Superior temporal gyrus (tissue), 1 donor: ENCODE results near the gene KCNA10.
A peak's percentile ranks its signal among the peaks of the same experiment; 100 is the strongest.

Source experiments
- DNase-seq: peaks from one replicate; pipeline ENCODE4 v3.0.0-alpha.2; 2016; ENCODE audit errors: extremely low spot score

The KCNA10 gene

GRCh38 chr1:110501488-110502132 is 17.4 kb downstream of the KCNA10 start:
- no peak for DNase-seq

- DNase-seq, result no peak
These were observed 20.7 kb downstream of the KCNA10 start for GRCh38 chr1:110498270-110498669.

- peak; percentile 94 for DNase-seq
These were observed 22.9 kb downstream of the KCNA10 start for GRCh38 chr1:110495926-110496600.

DNA sequence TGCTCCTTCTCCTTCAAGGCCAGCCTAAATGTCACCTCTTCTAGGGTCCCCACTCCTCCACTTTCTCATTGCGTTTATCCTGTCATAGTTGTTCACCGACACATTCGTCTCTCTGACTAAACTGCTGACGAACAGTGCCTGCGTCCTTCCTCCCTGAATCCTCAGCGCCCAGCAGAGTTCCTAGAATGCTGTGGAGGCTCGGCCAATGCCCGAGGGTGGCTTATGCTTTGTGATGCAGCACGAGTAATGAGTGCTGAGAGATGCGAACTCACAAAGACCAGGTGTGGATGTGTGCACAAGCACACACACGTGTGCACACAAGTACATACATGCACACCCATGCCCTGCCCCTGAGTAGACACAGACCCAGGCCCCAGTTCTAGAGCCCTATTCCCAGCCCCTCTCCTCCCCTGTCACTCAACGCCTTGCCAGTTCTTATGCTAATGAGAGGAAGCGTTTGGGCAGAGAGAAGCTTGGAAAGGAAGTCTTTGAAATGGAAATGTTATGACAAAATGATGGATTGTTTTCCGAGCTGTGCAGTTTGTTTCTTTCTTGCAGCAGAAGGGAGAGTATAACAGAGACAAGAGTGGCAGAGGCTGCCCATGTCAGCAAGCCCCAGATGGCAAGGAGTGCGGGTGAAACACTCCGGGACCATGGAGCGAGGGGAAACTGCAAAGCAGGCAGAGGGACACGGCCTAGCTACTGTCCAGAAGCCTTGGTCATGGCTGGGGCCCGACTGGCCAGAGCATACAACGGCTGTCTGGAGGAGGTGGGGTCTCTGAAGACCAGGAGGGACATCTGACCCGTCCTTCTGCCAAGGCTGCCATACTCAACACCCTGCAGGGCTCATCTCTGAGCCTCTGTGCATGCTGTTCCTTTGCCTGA is 24.2 kb downstream of the KCNA10 start:
- no peak for DNase-seq

DNA sequence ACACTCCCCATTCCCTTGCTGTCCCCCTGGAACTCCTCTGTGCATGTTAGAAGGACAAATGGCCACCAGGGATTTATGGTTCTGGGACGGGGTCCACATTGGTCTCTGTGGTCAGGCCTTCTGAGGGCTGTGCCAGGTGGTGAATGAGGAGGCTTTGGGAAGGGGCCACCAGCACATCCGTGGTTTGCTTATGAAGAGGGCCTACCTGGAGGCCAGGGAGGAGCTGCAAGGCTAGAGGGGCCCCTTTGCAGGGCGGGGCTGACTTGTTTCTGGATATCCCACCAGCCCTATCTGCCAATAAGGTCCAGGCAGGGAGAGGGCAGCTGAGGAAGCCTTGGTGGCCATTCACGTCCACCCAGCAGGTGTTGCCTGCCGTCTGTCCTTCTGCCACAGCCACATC is 24.9 kb downstream of the KCNA10 start:
- no peak for DNase-seq

GRCh38 chr1:110493059-110493699 is 25.8 kb downstream of the KCNA10 start:
- DNase-seq, result no peak

DNA sequence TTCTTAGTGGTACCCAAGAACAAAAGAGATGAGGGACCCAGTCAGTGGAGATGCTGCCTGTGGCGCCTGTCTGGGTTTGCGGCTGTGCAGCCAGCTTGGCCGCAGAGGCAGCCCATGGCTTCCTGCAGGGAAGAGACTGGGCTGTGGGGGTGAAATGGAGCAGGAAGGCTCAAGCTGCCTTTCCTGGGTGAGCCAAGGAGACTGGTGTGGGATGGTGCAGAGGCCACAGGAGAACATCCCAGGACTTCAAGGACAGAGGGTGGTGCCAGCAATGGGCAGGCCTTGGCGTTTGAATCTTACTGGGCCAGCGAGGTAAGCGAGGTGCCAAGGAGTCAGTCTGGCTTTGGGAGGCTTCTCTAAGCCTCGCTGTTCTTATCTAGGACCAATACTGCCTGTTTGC is 26.4 kb downstream of the KCNA10 start:
- no peak for DNase-seq

DNA sequence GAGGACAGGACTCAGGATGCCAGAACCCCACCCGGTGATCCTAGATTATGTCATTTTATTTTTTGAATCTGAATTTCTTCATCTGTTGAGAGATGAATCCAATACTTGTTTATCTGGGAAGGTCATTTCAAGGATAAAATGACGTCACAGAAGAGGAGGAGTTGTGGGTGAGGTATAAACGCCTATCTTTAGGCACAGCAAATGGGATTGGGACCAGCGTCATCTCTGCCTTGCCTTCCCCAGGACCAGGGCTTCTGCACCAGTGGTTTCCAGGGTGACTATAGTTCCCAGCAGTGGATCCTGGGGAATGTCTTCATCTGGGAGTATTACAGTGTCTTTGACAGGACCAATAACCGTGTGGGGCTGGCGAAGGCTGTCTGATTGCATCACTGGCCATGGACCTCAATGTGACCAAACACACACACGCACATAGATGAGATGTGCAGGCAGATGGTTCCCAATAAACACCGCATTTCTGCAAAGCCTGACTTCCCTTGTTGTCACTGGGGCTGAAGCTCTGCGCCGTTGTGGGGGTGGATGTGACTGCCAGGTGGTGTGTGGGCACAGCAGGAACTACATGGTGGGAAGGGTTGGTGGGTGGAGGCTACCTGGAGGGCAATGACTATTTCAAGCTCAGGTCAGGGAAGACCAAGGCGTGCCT is 28.1 kb downstream of the KCNA10 start:
- DNase-seq, result peak; percentile 44

GRCh38 chr1:110489973-110490542 is 28.9 kb downstream of the KCNA10 start:
- DNase-seq, result no peak

- DNase-seq, result no peak
These were observed 29.6 kb downstream of the KCNA10 start for GRCh38 chr1:110489406-110489805.

- no peak for DNase-seq
These were observed 30.1 kb downstream of the KCNA10 start for GRCh38 chr1:110488867-110489266.

- DNase-seq, result no peak
These were observed 30.8 kb downstream of the KCNA10 start for GRCh38 chr1:110488161-110488560.

GRCh38 chr1:110487726-110488125 is 31.2 kb downstream of the KCNA10 start:
- DNase-seq, result no peak

DNA sequence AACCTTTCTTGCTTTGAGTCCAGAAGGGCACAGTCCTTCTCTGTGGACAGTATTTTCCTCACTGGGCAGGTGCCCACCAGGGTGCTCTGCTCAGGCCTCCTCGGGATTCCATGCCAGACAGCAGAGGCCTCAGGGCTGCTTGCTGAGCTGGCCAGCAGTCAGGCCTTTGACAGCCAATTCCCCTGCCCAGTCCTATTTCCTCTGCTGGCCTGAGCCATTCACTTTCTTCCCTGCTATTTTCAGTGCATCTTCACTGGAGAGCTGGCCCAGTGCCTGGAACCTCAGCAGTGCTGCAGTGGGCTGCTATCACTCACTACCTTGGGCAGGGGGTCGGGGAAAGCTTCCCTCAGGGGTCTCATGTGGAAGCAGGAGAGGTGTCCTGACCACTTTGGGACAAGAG is 33.2 kb downstream of the KCNA10 start:
- no peak for DNase-seq

DNA sequence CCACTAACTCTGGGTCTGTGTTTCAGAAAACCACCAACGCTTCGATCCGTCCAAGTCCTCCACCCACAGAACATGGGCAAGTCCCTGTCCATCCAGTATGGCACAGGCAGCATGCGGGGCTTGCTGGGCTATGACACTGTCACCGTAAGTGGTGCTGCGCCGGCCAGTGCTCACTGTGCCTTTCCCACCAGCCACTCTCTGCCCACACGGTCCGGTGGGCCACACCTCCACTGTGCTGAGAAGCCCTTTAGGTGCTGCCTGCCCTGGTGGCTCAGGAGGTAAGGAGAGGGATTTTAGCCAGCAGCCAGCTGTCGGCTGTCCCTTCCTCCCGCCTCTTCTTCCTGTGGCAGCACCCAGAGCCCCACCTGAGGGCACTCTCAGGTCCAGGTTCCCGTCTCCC is 34.2 kb downstream of the KCNA10 start:
- no peak for DNase-seq

DNA sequence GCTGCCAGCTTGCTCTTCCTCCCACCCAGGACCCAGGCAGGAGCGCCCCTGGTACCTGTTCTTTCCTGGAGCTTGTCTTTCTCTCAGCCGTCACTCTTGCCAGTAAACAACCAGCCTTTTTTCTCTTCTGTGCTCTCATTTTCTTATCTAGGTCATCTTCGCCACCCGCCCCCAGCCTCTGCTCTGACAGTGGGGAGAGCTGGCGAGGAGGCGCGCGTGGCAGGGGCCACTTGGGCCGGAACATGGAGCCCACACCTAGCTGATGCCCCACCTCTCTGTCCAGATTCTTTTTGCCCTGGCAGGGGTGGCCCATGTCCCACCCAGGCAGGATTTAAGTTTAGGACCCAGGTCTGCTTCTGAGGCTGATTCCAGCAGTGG is 35.7 kb downstream of the KCNA10 start:
- no peak for DNase-seq

GRCh38 chr1:110482662-110483307 is 36.2 kb downstream of the KCNA10 start:
- no peak for DNase-seq

GRCh38 chr1:110481968-110482623 is 36.9 kb downstream of the KCNA10 start:
- DNase-seq, result no peak

DNA sequence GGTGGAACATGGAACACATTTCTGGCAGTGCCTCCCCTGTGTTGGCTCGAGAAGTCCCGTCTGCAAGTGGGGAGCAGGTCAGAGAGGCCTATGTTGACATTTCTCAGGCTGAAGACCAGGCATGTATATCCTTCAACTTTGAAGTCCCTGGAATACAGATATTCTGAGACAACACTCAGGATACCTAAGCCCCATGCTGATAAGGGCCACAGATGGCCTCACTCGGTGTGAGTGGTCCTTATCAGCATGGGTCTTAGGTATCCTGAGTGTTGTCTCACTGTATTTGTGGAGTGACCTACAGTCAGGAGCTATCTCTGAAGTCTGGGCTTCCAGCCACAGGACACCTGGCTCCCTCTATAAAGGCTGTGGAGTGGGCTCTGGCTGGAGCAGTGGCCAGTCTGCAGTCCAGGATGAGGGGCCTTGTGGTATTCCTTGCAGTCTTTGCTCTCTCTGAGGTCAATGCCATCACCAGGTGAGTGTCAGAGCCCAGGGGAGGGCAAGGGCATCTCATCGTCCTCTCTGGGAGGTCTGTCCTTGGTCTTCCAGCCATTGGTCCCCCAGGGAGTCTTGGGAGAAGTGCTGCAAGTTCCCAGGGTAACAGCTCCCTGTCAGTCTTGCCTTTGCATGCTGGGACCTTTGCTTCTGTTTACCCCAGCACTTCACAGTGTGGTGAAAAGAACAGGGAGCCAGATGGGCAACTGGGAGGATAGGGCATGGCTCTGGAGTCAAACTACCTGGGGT is 38.4 kb downstream of the KCNA10 start:
- no peak for DNase-seq

DNA sequence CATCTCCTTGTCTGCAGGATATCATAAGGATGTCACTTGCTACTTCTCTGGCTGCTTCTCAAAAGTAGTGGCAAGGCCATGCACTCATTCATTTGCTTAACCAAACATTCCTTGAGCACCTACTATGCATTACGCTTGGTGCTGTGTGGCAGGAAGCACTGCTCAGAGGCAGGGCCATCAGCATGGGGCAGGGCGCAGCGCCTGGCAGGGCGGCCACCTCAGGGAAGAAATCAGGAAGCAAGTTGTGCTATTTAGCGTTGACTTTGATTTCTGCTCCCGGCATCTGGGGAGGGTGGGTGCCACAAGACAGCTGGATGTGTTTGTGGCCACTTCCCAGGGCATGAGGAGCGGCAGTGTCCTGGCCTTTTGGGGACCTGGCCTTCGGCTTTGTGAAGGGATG is 40.1 kb downstream of the KCNA10 start:
- no peak for DNase-seq
